ENCODE measurements around the gene ERGIC1. TPM values are rescaled to one million over a fixed set of nuclear protein-coding genes. Genes with fewer than 3 reads are reported as not detected.

ERGIC1 gene
- total and polyA plus RNA-seq, 7 donors, result 49.9 to 116 (median 53.9) TPM

DNA sequence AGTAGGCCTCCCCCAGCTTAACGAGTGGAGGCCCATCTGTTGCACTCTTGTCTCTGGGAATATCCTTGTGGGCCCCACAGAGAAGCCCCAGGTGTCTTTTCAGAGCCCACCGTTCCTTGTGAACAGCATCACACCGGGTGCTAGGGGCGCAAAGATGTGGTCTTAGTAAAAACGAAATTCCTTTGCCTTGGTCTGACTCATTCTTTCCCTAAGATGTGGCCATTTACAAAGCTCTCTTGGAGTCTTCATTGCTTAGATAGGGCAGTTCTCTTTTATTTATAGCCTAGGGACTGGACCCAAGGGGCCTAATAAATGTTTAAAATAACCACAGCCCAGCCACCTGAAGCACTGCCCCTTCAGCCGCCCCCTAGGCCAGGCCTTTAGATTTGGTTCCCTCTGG lies 72.4 kb downstream of the ERGIC1 start:
- Histone ChIP-seq H3K27me3 (ENCODE audit: insufficient read depth in 3 of 3, low read length in 2 of 3) (no peaks in the 10 kb centered on the region), H3K4me1 (peaks cover 47% of the 10 kb centered on the region), H3K36me3 (ENCODE audit: insufficient read depth in 1 of 2, low read depth in 1 of 2) (peaks cover 0 to 13% of the 10 kb centered on the region in 2 donors), H3K9me3 (no peaks in the 10 kb centered on the region), H3K4me3 (no peak overlapping the region), H3K27ac (peak overlapping the region; percentile 36)
- no peak for ATAC-seq
- TF ChIP-seq, protein P1, sequence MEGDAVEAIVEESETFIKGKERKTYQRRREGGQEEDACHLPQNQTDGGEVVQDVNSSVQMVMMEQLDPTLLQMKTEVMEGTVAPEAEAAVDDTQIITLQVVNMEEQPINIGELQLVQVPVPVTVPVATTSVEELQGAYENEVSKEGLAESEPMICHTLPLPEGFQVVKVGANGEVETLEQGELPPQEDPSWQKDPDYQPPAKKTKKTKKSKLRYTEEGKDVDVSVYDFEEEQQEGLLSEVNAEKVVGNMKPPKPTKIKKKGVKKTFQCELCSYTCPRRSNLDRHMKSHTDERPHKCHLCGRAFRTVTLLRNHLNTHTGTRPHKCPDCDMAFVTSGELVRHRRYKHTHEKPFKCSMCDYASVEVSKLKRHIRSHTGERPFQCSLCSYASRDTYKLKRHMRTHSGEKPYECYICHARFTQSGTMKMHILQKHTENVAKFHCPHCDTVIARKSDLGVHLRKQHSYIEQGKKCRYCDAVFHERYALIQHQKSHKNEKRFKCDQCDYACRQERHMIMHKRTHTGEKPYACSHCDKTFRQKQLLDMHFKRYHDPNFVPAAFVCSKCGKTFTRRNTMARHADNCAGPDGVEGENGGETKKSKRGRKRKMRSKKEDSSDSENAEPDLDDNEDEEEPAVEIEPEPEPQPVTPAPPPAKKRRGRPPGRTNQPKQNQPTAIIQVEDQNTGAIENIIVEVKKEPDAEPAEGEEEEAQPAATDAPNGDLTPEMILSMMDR (IDR thresholded peaks at IDR 0.05), result no peak
- no peak for DNase-seq
- intact Hi-C loops (cut with DNase I), result no loop called here
- WGBS, 3 donors, result 71 to 84% (median 76%) methylated on average over 6 of the region's 6 CpGs

DNA sequence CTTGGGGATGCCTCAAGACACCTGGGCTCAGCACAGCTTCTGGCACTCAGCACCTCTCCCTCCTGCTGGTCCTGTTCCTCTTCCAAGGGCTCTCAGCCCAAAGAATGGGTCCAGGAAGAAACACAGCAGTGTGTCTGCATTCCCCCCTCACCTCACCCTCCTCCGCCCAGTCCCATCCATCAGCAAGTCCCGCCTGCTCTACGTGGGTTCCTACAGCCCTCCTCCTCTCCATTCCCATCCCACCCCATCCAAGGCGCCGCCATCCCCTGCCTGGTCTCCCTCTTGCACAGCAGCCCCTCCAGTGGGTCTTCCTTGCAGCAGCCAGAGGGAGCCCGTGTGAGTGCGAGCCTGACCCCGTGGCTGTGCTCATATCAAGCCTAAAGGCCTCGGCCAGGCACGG lies 72.8 kb downstream of the ERGIC1 start:
- H3K4me1 ChIP-seq, result peaks cover 43% of the 10 kb centered on the region
- peaks cover 0 to 13% of the 10 kb centered on the region in 2 donors for H3K36me3 ChIP-seq (ENCODE audit: insufficient read depth in 1 of 2, low read depth in 1 of 2)
- H3K9me3 ChIP-seq, result no peaks in the 10 kb centered on the region
- DNase-seq, result no peak
- TF ChIP-seq, protein P1 (IDR thresholded peaks at IDR 0.05), result no peak
- H3K27ac ChIP-seq, result no peak overlapping the region
- no peak overlapping the region for H3K4me3 ChIP-seq
- WGBS, 3 donors, result 81 to 82% (median 81%) methylated on average over 8 to 10 of the region's 10 CpGs
- no peaks in the 10 kb centered on the region for H3K27me3 ChIP-seq (ENCODE audit: insufficient read depth in 3 of 3, low read length in 2 of 3)
- no peak for ATAC-seq
- intact Hi-C loops (cut with DNase I), result no loop called here

DNA sequence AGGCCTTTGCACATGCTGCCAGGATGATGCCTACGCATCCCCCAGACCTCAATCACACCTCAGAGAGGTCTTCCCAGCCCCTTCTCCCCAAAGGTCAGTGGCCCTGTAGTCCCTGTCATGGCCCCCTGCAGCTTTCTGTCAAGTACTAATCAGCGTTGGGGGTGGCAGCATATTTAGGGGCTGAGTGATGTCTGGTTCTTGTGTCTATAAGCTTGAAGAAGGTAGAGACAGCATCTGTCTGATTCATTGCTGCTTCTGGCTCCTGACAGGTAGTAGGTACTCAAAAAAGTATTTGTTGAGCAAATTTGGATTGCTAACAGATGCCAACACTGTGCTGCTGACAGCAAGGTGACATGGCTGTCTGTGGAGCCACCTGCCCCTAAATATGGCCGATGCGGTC lies 73.6 kb downstream of the ERGIC1 start:
- ATAC-seq, result no peak
- WGBS, 3 donors, result 91 to 96% (median 96%) methylated on average over 4 of the region's 4 CpGs
- H3K4me3 ChIP-seq, result no peak overlapping the region
- H3K36me3 ChIP-seq (ENCODE audit: insufficient read depth in 1 of 2, low read depth in 1 of 2), result peaks cover 0 to 20% of the 10 kb centered on the region in 2 donors
- TF ChIP-seq, protein P1 (IDR thresholded peaks at IDR 0.05), result no peak
- no peak overlapping the region for H3K27ac ChIP-seq
- H3K4me1 ChIP-seq, result peaks cover 35% of the 10 kb centered on the region
- no peaks in the 10 kb centered on the region for H3K27me3 ChIP-seq (ENCODE audit: insufficient read depth in 3 of 3, low read length in 2 of 3)
- H3K9me3 ChIP-seq, result no peaks in the 10 kb centered on the region
- peak in 1 of 2 donors; percentile 21 for DNase-seq
- intact Hi-C loops (cut with DNase I), result no loop called here

DNA sequence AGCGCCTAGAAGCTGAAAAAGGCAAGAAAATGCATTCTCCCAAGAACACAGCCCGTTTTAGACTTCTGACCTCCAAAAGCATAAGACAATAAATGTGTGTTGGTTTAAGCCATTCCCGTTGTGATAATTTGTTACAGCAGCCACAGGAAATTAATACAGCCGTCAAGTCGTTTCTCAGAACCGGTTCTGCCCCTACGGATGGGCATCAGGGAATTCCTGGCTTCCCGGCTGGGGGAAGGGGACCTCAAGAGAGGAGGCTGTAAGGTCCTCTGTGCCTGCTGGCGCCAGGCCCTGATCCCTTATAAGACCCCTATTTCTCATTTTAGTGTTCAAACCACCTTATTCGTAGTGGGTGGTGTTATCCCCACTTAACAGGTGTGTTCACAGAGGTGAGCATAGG lies 74.6 kb downstream of the ERGIC1 start:
- peaks cover 27% of the 10 kb centered on the region for H3K4me1 ChIP-seq
- H3K9me3 ChIP-seq, result no peaks in the 10 kb centered on the region
- intact Hi-C loops (cut with DNase I), result no loop called here
- H3K36me3 ChIP-seq (ENCODE audit: insufficient read depth in 1 of 2, low read depth in 1 of 2), result peaks cover 0 to 30% of the 10 kb centered on the region in 2 donors
- no peak for ATAC-seq
- WGBS, 3 donors, result 71 to 76% (median 76%) methylated on average over 10 of the region's 10 CpGs
- H3K27me3 ChIP-seq (ENCODE audit: insufficient read depth in 3 of 3, low read length in 2 of 3), result no peaks in the 10 kb centered on the region
- no peak overlapping the region for H3K4me3 ChIP-seq
- no peak overlapping the region for H3K27ac ChIP-seq
- DNase-seq, result no peak
- TF ChIP-seq, protein P1 (IDR thresholded peaks at IDR 0.05), result no peak

DNA sequence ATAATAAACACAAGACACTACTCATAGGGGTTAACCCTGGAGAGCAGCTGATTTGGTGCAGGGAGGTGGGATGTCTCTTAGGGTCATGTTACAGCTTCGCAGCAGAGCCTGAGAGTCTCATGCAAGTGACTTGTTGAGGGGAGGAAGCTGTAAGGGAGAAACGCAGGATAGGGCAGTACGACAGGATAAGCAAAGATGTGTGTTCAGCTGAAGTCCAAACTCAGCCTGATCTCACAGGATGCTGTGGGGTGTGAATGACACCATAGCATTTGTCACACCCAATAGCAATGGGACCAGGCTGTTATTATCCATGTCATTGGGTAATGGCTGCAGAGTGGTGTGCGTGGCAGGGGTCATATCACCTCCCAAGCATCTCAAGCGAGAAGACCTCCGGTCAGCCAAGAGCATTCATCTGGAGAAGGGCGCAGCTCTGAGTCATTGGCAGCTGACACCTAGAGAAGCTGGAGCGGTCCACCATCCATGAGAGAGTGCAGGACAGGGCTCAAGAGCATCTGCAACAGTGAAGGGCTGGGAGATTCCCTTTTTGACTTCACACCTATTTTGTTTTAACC lies 76.0 kb downstream of the ERGIC1 start:
- Histone ChIP-seq H3K27ac (no peak overlapping the region), H3K36me3 (ENCODE audit: insufficient read depth in 1 of 2, low read depth in 1 of 2) (peaks cover 0 to 41% of the 10 kb centered on the region in 2 donors), H3K4me3 (no peak overlapping the region), H3K4me1 (peaks cover 15% of the 10 kb centered on the region), H3K9me3 (no peaks in the 10 kb centered on the region), H3K27me3 (ENCODE audit: insufficient read depth in 3 of 3, low read length in 2 of 3) (no peaks in the 10 kb centered on the region)
- ATAC-seq (peak in 1 of 4 donors; percentile 31), DNase-seq (no peak)
- WGBS, 3 donors, result 64 to 76% (median 73%) methylated on average over 8 of the region's 8 CpGs
- TF ChIP-seq, protein P1 (IDR thresholded peaks at IDR 0.05), result no peak
- intact Hi-C loops (cut with DNase I), result no loop called here
